Muscle of leg (tissue), 11 donors: ENCODE measurements around the gene KCNJ18. TPM values are rescaled to one million over a fixed set of nuclear protein-coding genes. Genes with fewer than 3 reads are reported as not detected.
"Not testable (repeated sequence)": the region's sequence is repeated elsewhere in the genome, so short reads cannot be mapped to it uniquely, and the experiment has no call there.

Experiments
- DNase-seq: peaks from one replicate; pipeline ENCODE4 v3.0.0; 2013
- H3K27ac ChIP-seq: one replicate; pipeline ENCODE4 v1.5.1; 2013; ENCODE audit warnings: mild to moderate bottlenecking, low read length, control low read depth
- H3K27me3 ChIP-seq: one replicate; pipeline ENCODE4 v1.6.1; 2013; ENCODE audit warnings: low read length; ENCODE audit not compliant: control insufficient read depth, insufficient read depth
- H3K36me3 ChIP-seq: one replicate; pipeline ENCODE4 v1.6.1; 2013; ENCODE audit warnings: low read length; ENCODE audit not compliant: control insufficient read depth, insufficient read depth
- H3K4me1 ChIP-seq: one replicate; pipeline ENCODE4 v1.6.1; 2013; ENCODE audit warnings: low read length; ENCODE audit not compliant: control insufficient read depth, insufficient read depth
- H3K4me3 ChIP-seq: one replicate; pipeline ENCODE4 v1.5.1; 2013; ENCODE audit warnings: low read length, control low read depth
- H3K9me3 ChIP-seq: replicated peaks from 2 replicates; pipeline ENCODE4 v1.6.1; 2013; ENCODE audit warnings: low read depth, low read length; ENCODE audit not compliant: control insufficient read depth
- WGBS: methylation state at CpG from one replicate; pipeline ENCODE4 v1.1.5; 2013; ENCODE audit warnings: missing lambda C conversion rate; ENCODE audit not compliant: insufficient coverage; 5-methylcytosine and 5-hydroxymethylcytosine counted together
- polyA plus RNA-seq, 8 donors: library from polyadenylated mRNA; unstranded; fragments of 120-200 nt; gene quantifications; one replicate each; pipeline versions ENCODE4 v1.2.1 to v1.2.3, GENCODE V29; 2013; ENCODE audit warnings: inconsistent platforms in 1 of 8, low replicate concordance in 1 of 8; ENCODE audit not compliant: insufficient read length in 8 of 8, insufficient read depth in 1 of 8
- total RNA-seq: library from RNA; stranded (reverse); fragments of 120-200 nt; gene quantifications from one replicate; pipeline ENCODE4 v1.2.4, GENCODE V29; 2013

Gene KCNJ18
- total and polyA plus RNA-seq, 9 donors: 0.08 TPM; not detected in 8

DNA sequence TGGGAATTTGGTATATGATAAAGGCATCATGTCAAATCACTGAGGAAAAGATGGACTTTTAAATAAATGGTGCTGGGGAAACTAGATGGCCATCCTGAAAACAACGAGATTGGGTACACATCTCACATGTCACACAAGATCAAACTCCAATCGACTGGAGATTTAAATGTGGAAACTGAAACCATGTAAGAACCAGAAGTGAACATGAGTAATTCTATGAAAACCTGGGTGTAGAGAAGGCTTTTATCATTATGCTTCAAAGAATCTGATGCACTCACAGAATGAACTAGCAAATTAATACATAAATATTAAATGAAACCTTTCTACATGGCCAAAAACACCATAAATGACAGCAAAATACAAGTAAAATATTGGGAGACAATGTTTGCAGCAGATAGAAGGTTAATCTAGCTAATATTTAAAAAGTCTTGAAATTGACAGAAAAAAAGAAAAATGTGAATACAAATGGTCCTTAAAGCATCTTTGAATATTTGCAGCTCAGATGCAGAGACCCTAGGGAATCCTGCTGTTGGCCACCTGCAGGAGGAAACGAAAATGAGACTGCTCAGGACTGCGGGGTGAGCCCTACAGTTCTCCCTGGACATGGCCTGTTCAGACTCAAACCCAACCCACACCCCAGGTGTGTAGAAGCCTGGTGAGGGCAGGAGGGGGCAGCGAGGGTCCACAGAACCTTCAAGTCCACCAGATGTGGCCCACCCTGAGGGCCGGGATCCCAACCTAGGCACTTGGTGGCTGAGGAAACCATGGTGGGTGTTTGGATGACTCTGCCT lies 32.1 kb downstream of the KCNJ18 start:
- not testable (repeated sequence) for H3K4me1 ChIP-seq, H3K9me3 ChIP-seq, H3K27me3 ChIP-seq, H3K4me3 ChIP-seq, H3K36me3 ChIP-seq, DNase-seq, H3K27ac ChIP-seq
- no CpG with 5 or more reads among the region's 6 CpGs for WGBS

GRCh38 chr17:21731076-21731475 lies 38.8 kb downstream of the KCNJ18 start:
- 72% methylated on average over 4 of the region's 5 CpGs for WGBS
- H3K27ac ChIP-seq: not testable (repeated sequence)

DNA sequence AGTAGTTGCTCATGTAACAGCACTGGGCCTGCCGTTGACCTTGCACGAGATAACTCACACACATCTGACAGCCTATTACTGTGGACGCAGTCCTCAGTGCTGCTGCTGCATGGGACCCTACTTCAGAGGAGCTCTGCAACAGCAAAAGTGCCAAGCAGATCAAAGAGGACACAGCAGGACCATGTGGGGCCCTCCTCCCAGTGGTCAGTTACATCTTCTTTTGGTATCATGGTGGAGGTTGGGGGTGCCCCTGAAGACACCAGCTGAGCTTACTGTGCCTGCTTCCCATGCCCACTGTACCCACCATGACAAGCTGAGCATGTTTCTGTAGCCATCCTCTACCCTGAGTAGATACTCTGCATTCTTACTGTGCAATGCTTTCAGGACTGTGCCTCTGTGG lies 41.6 kb downstream of the KCNJ18 start:
- H3K9me3 ChIP-seq, H3K27me3 ChIP-seq, H3K4me3 ChIP-seq, H3K4me1 ChIP-seq, H3K36me3 ChIP-seq, H3K27ac ChIP-seq, DNase-seq: not testable (repeated sequence)
- WGBS: 83% methylated on average over 1 of the region's 3 CpGs

More at GRCh38 chr17:21731076-21731475, 38.8 kb downstream of the KCNJ18 start:
- not testable (repeated sequence) for DNase-seq, H3K4me1 ChIP-seq, H3K27me3 ChIP-seq, H3K9me3 ChIP-seq, H3K36me3 ChIP-seq, H3K4me3 ChIP-seq

DNA sequence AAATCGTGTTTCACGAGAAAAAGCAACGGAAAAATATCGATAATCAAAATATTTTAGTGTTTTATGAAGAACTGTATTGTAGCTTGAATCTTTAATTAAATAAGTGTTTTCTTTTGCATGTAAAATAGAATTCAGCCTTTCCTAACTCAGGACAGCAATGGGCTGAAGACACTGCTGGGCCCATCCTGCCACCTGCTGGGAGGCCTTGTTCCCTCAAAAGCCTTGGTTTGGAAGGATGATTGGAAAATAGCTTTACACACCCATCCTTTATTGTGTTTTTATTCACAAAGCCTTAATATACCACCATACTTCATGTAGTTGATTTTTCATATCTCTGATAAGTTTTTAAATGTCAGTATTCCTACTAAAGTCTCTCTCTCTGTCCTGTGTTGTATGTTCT lies 43.5 kb downstream of the KCNJ18 start:
- no CpG with 5 or more reads among the region's 4 CpGs for WGBS
- H3K27me3 ChIP-seq: not testable (repeated sequence)

DNA sequence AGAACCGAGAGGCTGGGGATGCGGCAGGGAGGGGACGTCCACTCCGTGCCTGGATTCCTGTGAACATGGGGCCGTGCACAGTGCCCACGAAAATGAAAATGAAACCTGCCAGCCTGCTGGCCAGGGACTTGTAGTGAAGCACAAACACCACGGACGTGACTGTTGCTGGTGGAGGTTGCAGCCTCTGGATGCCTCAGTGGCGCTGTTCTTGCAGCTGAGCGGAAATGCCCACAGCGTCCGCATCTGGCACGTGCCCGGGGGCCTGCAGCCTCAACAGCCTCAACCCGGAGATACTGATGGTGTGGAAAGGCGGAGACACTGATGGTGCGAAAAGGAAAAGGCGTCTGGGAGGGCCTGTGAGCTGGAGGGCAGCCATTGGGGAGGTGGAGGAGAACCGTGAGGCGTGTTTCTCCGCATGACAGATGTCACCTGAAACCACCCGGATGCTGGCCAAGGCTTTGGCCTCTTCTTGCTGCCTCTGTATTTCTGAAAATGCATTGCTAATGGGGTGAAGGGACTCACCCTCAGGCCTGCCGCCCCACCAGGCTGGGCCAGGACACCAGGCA lies 44.8 kb downstream of the KCNJ18 start:
- not testable (repeated sequence) for DNase-seq, H3K9me3 ChIP-seq, H3K4me1 ChIP-seq, H3K27ac ChIP-seq, H3K27me3 ChIP-seq, H3K4me3 ChIP-seq, H3K36me3 ChIP-seq
- WGBS: 67% methylated on average over 4 of the region's 23 CpGs

More for the DNA sequence above, 43.5 kb downstream of the KCNJ18 start:
- DNase-seq, H3K27ac ChIP-seq, H3K4me3 ChIP-seq, H3K4me1 ChIP-seq, H3K9me3 ChIP-seq, H3K36me3 ChIP-seq: not testable (repeated sequence)

DNA sequence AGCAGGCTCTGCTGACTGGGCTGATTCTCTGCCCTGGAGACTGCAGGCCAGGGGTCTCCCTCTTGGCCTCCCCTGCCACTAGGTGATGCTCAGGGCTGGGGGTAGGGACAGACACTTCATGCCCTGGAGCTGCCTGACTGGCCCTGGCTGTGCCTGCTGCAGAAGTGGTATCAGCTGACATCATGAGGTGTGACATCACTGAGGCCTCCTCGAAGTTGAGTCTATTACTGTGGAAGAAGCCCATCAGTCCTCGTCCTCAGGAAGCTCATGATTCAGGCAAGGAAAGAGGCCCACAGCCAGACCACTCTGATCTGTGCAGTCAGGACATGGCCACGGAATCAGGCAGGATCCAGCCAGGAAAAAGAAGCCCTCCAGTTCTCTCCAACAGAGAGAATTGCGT lies 45.9 kb downstream of the KCNJ18 start:
- H3K27ac ChIP-seq, H3K27me3 ChIP-seq, H3K4me1 ChIP-seq, H3K36me3 ChIP-seq, H3K9me3 ChIP-seq, H3K4me3 ChIP-seq, DNase-seq: not testable (repeated sequence)
- WGBS: no CpG with 5 or more reads among the region's 4 CpGs

- no CpG with 5 or more reads among the region's 8 CpGs for WGBS
- DNase-seq, H3K27me3 ChIP-seq, H3K27ac ChIP-seq, H3K9me3 ChIP-seq, H3K36me3 ChIP-seq, H3K4me1 ChIP-seq, H3K4me3 ChIP-seq: not testable (repeated sequence)
Observed at GRCh38 chr17:21738877-21739474, 46.7 kb downstream of the KCNJ18 start.

DNA sequence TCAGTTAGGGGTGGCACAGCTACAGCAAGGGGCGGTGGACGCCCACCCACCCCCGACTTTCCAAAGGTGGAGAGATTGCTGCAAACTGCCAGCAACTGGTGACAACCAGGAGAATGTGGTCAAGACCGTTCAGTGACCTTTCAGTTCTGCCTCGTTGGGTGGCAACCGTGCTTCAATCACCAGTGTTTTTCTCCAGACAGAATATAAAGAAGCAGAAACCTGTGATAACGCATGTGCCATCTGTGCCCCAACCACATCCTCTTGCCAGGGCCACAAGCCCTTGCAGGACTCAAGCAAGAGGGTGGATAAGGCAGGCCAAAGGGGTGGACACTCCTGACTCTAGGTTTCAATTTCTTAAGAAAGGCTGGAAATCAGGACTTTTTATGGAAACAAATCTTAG lies 47.2 kb downstream of the KCNJ18 start:
- H3K27ac ChIP-seq, H3K9me3 ChIP-seq, H3K4me1 ChIP-seq, H3K36me3 ChIP-seq, H3K27me3 ChIP-seq, DNase-seq, H3K4me3 ChIP-seq: not testable (repeated sequence)
- WGBS: no CpG with 5 or more reads among the region's 7 CpGs

DNA sequence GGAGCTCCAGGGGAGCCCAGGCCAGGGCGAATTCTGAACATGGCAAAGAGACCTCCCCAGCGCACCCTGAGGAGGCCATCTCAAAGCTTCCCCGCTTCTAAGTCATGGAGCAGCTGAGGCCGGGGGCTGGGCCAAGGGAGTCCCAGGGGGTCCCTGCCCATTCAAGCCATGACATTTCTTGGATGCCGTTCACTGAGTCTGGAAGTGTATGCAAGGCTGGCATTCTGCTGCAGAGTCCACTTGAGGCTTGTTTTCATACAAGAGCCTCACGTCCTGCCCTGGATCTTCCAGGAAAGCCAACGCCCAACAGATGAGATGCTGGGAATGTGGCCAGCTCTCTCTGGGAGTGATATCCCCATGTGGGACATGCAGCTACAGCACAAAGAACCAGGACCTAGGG lies 48.5 kb downstream of the KCNJ18 start:
- DNase-seq, H3K4me3 ChIP-seq, H3K27me3 ChIP-seq, H3K9me3 ChIP-seq, H3K4me1 ChIP-seq, H3K36me3 ChIP-seq, H3K27ac ChIP-seq: not testable (repeated sequence)
- 72% methylated on average over 2 of the region's 7 CpGs for WGBS

GRCh38 chr17:21741520-21741919 lies 49.2 kb downstream of the KCNJ18 start:
- no CpG with 5 or more reads among the region's 6 CpGs for WGBS
- DNase-seq, H3K36me3 ChIP-seq, H3K27me3 ChIP-seq, H3K9me3 ChIP-seq, H3K4me1 ChIP-seq, H3K4me3 ChIP-seq, H3K27ac ChIP-seq: not testable (repeated sequence)
